HG03103 (cell line): ENCODE results near the gene GPANK1.
A peak's percentile ranks its signal among the peaks of the same experiment; 100 is the strongest.

Source experiments
- ATAC-seq: cut with Tn5 transposase; IDR thresholded peaks from one replicate; pipeline ENCODE4 v1.9.1; 2021; ENCODE audit warnings: low read depth; ENCODE audit not compliant: unreplicated experiment

The GPANK1 gene

GRCh38 chr6:31663961-31664789, 622 bp downstream of the GPANK1 start:
- ATAC-seq = no peak

- ATAC-seq = no peak
Observed at GRCh38 chr6:31663126-31663960, 1.5 kb downstream of the GPANK1 start.

GRCh38 chr6:31662124-31662723, 2.6 kb downstream of the GPANK1 start:
- no peak for ATAC-seq

- no peak for ATAC-seq
Observed at GRCh38 chr6:31661262-31662123, 3.3 kb downstream of the GPANK1 start.

- no peak for ATAC-seq
Observed at GRCh38 chr6:31660381-31661261, 4.2 kb downstream of the GPANK1 start, which contains the start of gene C6orf47. Gene C6orf47, minus strand, starts transcription at chr6:31660778. Its CDS starts 831 bp downstream, at chr6:31659947.

GRCh38 chr6:31659649-31660380, 5.0 kb downstream of the GPANK1 start:
- ATAC-seq = no peak

- no peak for ATAC-seq
Observed at GRCh38 chr6:31658983-31659648, 5.7 kb downstream of the GPANK1 start.

- ATAC-seq = no peak
Observed at GRCh38 chr6:31658158-31658688, 6.6 kb downstream of the GPANK1 start.

- ATAC-seq = no peak
Observed at GRCh38 chr6:31657406-31658157, 7.2 kb downstream of the GPANK1 start.

GRCh38 chr6:31655349-31656237, 9.2 kb downstream of the GPANK1 start, which contains the start of gene APOM:
Gene APOM, plus strand, starts transcription at chr6:31655894. Its CDS starts 73 bp downstream, at chr6:31655967.
- ATAC-seq = no peak

- ATAC-seq = no peak
Observed at GRCh38 chr6:31654574-31655348, 10.0 kb downstream of the GPANK1 start.

- peak; percentile 49 for ATAC-seq
Observed at GRCh38 chr6:31652925-31653724, 11.7 kb downstream of the GPANK1 start.

GRCh38 chr6:31651602-31652191, 13.1 kb downstream of the GPANK1 start:
- ATAC-seq = peak; percentile 26

- ATAC-seq = no peak
Observed at GRCh38 chr6:31645325-31645724, 19.5 kb downstream of the GPANK1 start.
